Cerebellar nuclear complex (tissue), 1 donor: ENCODE results near the gene FAM200A.
"Not testable (repeated sequence)": the region's sequence is repeated elsewhere in the genome, so short reads cannot be mapped to it uniquely, and the experiment has no call there.

Experiments used
- DNase-seq, 2 experiments: peaks; one replicate each; lab custom pipeline; 2025; lab: John Stamatoyannopoulos, UW

Gene FAM200A

DNA sequence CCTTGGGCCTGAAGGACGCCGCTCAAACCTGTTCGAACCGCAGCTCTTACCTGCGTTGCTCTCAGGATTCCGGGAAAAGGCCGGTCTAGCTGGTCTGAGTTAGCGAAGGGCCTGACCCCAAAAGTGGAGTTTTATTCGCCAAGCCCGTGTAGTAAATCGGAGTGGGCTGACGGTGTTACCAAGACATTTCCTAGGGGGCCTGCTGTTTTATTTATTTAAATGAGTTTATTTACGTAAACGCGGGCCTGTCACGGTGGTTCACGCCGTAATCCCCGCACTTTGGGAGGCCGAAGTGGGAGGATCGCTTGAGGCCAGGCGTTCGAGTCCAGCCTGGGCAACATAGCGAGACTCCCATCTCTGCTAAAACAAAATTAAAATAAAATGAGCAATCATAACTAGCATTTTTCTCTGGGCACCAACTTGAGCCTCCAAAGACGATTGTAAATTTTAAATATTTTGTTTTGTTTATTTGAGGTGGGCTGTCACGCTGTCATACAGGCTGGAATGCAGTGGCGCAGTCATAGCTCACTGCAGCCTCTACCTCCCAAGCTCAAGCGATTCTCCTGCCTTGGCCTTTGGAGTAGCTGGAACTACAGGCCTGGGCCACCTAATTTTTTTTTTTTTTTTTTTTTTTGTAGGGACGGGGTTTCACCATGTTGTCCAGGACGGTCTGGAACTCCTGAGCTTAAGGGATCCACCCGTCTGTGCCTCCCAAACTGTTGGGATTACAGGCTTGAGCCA, 7.4 kb upstream of the FAM200A start:
- DNase-seq = no peak

DNA sequence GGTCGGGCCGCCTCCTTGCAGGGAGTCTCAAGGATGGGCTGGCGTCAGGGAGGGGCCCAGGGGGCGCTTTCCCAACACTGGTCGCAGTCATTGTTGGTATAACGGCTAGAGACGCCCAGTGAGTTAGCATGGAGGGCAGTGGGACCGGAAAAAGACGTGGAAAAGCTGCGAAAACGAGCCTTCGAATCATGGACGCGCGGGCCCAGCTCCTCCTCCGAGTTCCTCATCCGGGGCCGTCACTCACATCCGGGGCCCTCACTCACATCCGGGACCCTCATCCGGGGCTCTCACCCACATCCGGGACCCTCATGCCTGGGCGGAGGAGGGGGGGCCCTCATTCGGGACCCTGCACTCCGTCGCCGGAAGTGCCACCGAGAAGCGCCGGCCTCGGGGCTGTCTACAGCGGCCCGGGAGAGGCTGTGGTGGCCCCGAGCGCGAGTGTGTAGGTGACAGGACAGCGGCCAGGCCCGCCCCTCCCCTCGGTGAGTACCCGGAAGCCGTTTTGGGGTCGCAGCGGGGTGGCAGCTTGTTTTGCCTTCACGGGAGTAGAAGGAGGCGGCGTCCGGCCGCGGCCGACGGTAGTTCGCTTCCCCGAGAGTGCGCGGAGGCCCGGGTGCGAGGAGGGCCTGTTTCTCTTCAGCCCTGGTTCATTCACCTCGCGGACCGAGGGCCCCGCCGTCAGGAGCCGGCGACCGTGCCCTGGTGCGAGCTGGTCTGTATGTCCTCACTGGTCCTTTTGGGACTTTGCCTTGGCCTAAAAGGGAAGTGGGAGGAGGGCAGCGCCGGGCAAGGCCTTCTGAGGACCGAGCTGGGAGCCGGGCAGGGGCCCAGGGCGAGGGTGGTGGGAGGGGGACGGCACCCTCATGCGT, 6.6 kb upstream of the FAM200A start, which contains the start of gene ZNF655:
Gene ZNF655 (plus strand): TSS at position 337 of the 869 bp plus-strand sequence. CDS start 1,918 bp downstream, outside the sequence.
- DNase-seq = peak in 1 of 2 experiments; percentile 55

DNA sequence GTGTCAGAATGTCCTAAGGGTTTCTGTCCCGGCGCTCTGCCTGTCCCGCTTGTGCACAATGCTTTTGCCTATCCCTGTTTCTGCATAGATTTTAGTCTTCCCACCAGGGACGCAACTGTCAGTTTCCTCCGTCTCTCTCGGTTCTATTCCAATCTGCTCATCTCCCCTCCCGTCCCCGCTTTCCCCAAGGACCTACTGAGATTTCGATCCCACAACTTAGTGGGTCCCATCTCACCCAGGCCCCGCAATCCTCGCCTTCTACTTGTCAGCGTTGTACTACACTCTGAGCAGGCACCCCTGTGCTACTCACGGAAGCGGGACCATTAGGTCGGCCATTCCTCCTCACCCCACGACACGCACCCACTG, 6.0 kb upstream of the FAM200A start:
- DNase-seq = no peak

DNA sequence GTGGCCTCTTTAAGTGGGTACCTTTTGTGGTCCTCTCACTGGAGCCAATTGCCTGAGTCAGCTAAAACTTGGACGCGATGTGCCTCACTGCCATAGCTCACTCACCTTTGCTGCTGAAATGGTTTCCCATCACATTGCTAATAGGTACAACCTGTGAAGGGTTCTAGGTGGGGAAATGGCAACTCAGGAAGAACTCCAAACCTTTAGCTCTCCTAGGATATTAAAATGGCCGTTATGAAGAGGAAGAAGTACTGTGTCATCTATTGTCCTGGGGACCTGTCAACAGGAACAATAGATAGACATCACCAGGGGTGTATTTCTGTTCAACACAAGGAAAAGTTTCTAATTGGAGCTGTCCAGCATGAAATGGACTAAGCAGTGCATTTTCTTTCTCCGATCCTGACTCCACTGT, 5.3 kb upstream of the FAM200A start:
- DNase-seq = no peak

DNA sequence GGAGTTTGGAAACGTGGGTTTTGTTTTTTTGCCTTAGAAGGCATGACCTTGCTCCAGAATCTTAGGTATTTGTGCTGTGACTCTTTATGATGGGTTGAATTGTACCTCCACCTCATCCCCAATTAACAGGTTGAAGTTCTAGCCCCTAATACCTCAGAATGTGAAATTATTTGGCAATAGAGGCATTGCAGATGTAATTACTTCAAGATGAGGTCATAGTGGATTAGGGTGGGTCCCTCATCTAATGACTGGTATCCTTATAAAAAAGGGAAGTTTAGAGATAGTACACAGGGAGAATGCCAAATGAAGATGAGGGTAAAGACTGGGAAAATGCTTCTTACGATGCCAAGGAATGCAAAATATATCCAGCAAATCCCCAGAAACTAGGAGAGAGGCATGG, 3.0 kb upstream of the FAM200A start:
- DNase-seq = no peak

DNA sequence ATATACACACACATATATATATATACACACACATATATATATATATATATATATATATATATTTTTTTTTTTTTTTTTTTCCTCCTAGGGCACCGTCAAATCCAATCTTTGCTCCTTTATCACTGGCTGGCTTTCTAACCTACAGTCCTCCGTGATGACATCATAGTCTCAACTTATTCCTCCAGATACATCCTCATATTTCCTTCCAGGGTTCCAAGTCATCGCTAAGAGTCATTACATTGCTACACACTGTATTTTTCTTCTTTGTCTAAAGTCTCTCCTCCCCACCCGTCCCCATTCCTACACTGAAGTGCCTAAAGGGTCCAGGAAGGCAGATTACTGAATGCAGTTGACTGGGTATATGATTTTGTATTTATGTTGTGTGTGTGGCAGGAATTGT, 1.1 kb upstream of the FAM200A start:
- no peak for DNase-seq

DNA sequence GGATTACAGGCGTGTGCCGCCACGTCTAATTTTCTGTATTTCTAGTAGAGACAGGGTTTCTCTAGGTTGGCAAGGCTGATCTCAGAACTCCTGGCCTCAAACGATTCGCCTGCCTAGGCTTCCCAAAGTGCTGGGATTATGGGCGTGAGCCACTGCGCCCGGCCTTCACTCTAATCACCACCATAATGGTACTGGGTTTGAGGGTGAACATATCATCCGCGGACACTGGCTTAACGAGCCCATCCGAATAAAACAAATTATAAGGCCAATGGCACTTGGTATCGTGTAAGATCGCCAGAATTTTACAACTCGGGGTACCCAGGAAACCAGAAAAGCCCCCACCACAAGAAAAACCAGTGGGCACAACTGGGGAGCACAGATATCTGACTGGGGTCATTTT, 580 bp downstream of the FAM200A start:
- DNase-seq = no peak

DNA sequence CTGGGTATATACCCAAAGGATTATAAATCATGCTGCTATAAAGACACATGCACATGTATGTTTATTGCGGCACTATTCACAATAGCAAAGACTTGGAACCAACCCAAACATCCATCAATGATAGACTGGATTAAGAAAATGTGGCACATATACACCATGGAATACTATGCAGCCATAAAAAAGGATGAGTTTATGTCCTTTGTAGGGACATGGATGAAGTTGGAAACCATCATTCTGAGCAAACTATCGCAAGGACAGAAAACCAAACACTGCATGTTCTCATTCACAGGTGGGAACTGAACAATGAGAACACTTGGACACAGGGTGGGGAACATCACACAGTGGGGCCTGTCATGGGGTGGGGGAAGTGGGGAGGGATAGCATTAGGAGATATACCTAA, 2.4 kb downstream of the FAM200A start:
- DNase-seq = not testable (repeated sequence)

DNA sequence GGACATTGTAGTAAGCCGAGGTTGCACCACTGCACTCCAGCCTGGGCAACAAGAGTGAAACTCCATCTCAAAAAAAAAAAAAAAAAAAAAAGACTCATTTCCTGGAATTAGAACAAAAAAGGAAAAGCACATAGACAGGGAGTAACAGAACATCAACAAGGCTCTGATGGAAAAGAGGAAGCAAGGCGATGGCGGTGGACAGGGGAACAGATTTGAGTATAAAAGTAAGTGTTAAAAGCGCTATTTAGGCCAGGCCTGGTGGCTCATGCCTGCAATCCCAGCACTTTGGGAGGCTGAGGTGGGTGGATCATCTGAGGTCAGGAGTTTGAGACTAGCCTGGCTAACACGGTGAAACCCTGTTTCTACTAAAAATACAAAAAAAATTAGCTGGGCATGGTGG, 6.6 kb downstream of the FAM200A start:
- DNase-seq = not testable (repeated sequence)

DNA sequence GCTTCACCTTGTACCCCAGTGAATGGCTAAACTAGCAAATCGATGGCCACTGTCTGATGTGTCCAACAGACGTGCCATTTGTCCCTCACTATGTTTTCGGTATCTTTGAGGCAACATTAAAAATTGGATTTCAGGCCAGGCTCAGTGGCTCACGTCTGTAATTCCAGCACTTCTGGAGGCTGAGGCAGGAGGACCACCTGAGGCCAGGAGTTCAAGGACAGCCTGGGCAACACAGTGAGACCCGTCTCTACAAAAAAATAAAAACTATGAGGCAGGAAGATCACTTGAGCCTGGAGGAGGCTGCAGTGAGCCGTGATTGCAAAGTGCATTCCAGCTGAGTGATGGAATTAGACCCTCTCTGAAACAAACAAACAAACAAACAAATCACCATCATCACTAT, 8.0 kb downstream of the FAM200A start:
- DNase-seq = no peak

DNA sequence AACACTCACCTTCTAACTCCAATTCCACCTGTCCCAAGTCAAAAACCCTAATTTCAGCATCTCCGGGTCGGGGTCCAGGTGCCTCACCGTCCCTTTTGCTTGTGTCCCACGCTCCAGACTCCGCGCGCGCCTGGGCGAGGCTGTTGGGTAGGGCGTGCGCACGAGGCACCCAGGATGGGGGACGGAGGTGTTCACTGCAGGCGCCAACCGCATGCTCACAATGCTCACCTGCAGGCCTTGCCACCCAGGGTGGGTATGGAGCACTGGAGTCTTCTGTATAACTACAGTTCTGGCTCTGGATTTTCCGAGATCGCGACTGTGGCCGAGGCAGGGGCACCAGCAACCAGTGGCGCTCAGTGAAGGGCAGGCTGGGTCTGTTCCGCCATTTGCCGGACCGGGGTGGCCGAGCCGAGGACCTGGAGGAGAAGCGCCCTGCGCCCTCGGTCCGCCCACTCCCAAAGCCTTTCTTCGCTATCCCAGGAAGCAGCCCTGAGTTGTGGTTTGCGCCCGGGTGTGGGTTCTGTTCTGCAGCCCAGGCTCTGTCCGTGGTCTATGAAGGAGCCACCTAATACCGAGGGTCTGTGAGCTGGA, 8.7 kb downstream of the FAM200A start:
- DNase-seq = no peak

DNA sequence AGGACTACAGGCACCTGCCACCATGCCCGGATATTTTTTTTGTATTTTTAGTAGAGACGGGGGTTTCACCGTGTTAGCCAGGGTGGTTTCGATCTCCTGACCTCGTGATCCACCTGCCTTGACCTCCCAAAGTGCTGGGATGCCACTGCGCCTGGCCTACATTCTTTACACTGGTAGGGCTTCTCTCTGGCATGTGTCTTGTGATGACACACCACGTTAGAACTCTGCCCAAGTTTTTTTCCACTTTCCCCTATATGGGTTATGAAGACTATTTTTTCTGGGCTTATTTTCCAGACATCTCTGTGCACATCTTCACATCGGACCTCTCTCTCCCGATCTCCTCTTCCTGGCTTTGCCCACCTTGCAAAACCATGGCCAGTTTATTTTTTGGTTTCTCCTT, 10.7 kb downstream of the FAM200A start:
- no peak for DNase-seq

DNA sequence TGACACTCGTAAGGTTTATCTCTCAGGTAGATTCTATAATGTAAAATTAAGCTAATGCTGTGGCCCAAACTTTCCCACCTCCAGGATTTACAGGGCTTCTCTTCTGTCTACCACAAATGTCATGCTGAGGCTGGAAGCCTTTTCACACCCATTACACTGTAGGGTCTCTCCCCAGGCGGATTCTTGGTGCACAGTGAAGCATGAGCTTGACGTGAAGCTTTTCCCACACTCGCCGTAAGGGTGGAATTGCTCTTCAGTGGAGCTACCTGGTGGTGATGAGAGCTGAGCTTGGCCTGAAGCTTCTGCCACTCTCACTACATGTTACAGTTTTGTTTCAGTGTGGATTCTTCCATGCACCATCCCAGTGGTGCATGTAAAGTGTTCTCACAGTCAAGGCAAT, 11.4 kb downstream of the FAM200A start:
- no peak for DNase-seq

DNA sequence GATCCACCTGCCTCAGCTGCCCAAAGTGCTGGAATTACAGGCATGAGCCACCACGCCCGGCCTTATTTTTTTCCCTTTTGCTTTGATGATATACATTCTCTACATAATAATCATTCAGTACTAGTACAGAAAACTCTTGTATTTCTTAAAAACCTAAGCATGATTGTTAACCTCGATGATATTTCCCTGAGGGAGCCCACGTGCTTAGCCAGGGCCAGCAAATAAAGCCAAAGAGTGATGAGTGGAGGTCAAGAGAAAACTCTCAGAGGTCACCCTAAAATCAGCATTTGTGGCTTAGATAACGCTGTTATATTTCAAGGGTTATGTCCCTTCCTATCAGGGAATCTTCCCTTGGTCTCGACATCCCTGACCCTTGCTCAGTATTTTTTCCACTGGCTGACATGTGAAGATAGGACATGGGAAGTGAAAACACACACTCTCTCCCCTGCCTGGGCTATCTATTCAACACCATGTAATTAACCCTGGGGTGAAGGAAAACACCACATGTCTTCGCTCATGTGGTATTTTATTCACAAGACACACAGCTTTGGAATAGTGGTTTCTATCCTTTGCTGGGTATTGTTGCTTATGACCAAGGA, 12.6 kb downstream of the FAM200A start:
- no peak for DNase-seq

DNA sequence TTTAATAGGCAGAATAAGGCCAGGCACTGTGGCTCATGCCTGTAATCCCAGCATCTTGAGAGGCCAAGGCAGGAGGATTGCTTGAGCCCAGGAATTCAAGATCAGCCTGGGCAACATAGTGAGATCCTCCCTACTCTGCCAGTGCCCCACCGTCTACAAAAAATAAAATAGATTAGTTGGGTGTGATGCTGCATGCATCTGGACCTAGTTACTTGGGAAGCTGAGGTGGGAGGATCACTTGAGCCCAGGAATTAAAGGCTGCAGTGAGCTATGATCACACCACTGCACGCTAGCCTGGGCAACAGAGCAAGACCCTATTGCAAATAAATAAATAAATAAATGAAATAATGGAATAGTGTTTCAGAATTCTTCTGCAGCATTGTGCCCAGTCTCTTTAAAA, 16.2 kb downstream of the FAM200A start:
- DNase-seq = no peak

DNA sequence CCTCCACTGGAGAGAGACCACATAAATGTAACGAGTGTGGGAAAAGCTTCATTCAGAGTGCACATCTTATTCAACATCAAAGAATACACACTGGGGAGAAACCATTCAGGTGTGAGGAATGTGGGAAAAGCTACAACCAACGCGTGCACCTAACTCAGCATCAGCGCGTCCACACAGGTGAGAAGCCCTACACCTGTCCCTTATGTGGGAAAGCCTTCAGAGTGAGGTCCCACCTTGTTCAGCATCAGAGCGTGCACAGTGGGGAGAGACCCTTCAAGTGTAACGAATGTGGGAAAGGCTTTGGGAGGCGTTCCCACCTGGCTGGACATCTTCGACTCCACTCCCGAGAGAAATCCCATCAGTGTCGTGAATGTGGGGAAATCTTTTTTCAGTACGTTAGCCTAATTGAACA, 20.6 kb downstream of the FAM200A start:
- no peak for DNase-seq

DNA sequence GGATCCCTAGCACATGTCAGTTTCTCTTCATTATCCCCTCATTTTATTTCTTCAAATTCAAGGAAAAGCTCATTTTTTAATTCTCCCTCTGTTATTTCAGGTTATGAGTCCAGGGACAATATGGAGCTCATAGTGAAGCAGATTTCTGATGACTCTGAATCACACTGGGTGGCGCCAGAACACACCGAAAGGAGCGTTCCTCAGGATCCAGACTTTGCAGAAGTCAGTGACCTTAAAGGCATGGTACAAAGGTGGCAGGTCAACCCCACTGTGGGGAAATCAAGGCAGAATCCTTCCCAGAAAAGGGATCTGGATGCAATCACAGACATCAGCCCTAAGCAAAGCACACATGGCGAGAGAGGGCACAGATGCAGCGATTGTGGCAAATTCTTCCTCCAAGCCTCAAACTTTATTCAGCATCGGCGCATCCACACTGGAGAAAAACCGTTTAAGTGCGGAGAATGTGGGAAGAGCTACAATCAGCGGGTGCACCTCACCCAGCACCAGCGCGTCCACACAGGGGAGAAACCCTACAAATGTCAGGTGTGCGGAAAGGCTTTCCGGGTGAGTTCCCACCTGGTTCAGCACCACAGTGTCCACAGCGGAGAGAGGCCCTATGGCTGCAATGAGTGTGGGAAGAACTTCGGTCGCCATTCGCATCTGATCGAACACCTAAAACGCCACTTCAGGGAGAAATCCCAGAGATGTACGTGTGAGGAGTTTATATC, 26.0 kb downstream of the FAM200A start:
- no peak for DNase-seq

DNA sequence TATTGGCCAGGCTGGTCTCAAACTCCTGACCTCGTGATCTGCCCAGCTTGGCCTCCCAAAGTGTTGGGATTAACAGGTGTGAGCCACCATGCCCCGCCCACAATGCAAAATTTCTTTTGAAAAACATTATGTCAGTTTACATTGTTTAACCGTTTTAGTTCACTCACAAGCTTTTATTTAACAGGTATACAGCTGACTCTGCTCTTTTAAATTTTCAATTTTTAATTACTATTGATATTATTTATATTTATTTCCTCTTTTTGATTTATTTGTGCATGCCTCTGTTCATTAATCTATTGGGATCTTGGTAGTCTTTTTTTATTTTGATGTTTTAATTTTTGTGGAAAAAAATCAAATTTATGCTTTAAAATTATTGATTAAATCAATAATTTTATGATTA, 30.5 kb downstream of the FAM200A start:
- no peak for DNase-seq

DNA sequence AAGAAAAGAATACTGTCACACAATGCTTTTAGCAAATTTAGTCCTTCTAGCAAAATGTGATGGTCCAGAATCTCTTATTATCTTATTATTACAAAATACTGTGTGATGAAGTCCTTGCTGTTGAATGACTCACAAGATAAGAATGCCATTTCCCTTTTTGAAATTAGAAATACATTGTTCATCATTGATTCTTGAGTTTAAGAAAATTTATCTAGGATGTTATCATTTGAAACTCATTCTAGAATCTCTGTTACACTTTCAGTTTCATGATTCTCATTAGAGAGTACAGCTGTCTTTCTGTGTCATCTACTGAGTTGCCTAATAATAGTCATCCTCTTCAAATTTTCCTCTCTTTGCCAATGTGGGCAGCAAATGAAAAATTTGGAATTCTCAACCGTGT, 37.9 kb downstream of the FAM200A start:
- DNase-seq = no peak

DNA sequence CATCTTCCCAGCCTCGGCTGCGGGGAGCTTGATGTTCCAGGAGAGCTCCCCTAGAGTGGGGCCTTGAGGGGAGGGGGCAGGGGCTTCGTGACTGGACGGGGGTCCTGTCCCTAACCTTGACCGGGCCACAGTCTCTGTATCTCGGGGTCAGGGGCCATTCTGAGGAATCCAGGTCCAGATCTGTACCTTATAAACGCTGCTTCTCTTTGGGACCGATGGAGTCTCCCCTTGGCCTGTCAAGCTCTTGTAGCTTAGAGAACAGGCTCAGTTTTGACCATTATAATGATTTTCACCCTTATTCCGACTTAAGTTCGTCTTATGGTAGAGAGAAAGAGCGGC, 46.6 kb downstream of the FAM200A start:
- DNase-seq = no peak

DNA sequence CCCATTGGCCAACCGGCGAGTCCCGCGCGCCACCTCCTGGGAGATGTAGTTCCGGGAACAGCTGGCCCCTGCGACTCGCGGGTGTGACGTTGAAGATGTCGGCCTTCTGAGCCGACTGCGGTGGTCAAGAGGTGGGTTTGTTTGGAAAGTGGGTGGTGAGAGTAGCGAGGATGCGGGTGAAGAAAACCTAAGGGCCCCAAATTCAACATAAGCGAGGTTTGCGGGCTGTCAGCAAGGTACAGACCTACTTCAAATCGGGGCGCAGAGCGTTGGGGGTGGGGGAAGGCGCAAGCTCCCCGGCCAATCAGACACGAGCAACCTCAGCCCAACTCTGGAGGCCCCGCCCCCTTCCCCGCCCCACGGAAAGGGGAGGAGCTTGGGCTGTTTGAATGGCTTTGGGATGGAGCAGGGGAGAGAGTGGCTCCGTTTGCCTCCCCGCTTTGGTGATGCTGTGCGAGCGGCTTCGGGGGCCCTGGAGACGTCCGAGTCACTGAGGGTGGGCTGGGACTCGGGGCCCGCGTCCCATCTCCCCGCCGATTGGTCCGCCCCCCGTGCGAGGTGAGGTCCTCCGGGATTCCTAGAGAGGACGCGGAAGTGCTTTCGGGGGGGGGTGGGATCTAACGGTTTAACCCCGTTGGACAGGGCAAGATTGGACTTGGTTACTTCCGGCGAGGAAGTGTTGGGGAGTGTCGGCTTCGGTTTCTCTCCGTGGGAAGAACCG, 47.2 kb downstream of the FAM200A start, which contains the start of gene ZKSCAN5:
Gene ZKSCAN5 (plus strand): TSS at position 60 of the 721 bp plus-strand sequence. CDS start 1,383 bp downstream, outside the sequence.
- peak; percentile 80 to 92 for DNase-seq
